Suprapubic skin (tissue), 4 donors: ENCODE measurements around the gene RNF217.

Experiments used
- CTCF ChIP-seq, 2 donors: fragments of 200-600 bp in 1 of 2; fragments of 450-650 bp in 1 of 2; sonication (generic) in 1 of 2; IDR thresholded peaks; one replicate each; pipeline ENCODE4 v1.5.1; 2016 to 2019; ENCODE audit warnings: antibody characterized with exemption in 2 of 2, mild to moderate bottlenecking in 1 of 2, moderate library complexity in 1 of 2
- EP300 ChIP-seq: sonication (generic); formaldehyde crosslinking; IDR thresholded peaks from one replicate; pipeline ENCODE4 v1.6.1; 2017; ENCODE audit warnings: antibody characterized with exemption
- POLR2A ChIP-seq, 2 donors: fragments of 450-650 bp; IDR thresholded peaks; one replicate each; pipeline ENCODE4 v1.6.1; 2017; ENCODE audit warnings: antibody characterized with exemption in 2 of 2, mild to moderate bottlenecking in 2 of 2, moderate library complexity in 2 of 2
- POLR2AphosphoS5 ChIP-seq, 3 donors: sonication (generic); formaldehyde crosslinking; IDR thresholded peaks; one replicate each; pipeline ENCODE4 v1.6.1; 2017; ENCODE audit warnings: antibody characterized with exemption in 3 of 3

- no peak for TF ChIP-seq POLR2A (IDR thresholded peaks at IDR 0.05)
- no peak for TF ChIP-seq CTCF (IDR thresholded peaks at IDR 0.05)
- no peak for TF ChIP-seq EP300
- TF ChIP-seq POLR2AphosphoS5 (IDR thresholded peaks at IDR 0.05), result peak in 1 of 3 donors; percentile 78
Observed at GRCh38 chr6:125046107-125046925, 84.1 kb downstream of the RNF217 start.
